ENCODE measurements around the gene IL10RB. TPM values are rescaled to one million over a fixed set of nuclear protein-coding genes. Genes with fewer than 3 reads are reported as not detected.

The IL10RB gene
- total RNA-seq, 1 donor from 2014 or later: 31.7 TPM

- H3K27me3 ChIP-seq: no peaks in the 10 kb centered on the region
- H3K27ac ChIP-seq: peak overlapping the region; percentile 50
- H3K4me1 ChIP-seq: peaks cover 16% of the 10 kb centered on the region
- peaks cover 0 to 7% of the 10 kb centered on the region in 2 donors for H3K36me3 ChIP-seq
- no peak overlapping the region for H3K4me3 ChIP-seq
- TF ChIP-seq POLR2AphosphoS5 (IDR thresholded peaks at IDR 0.05; ENCODE audit: insufficient read depth in 1 of 2, low read depth in 1 of 2): no peak
- TF ChIP-seq POLR2A (IDR thresholded peaks at IDR 0.05): no peak
- no peak for TF ChIP-seq CTCF (IDR thresholded peaks at IDR 0.05)
- intact Hi-C loops (cut with DNase I): no loop called here
- DNase-seq (ENCODE audit: extremely low spot score in 2 of 2): no peak
- H3K9me3 ChIP-seq: no peaks in the 10 kb centered on the region
Measured at GRCh38 chr21:33300701-33301631, 34.8 kb downstream of the IL10RB start.

- Histone ChIP-seq H3K36me3 (peaks cover 0 to under 1% of the 10 kb centered on the region in 2 donors), H3K4me3 (no peak overlapping the region), H3K4me1 (peaks cover 16% of the 10 kb centered on the region), H3K27ac (peak overlapping the region; percentile 50), H3K27me3 (no peaks in the 10 kb centered on the region), H3K9me3 (no peaks in the 10 kb centered on the region)
- DNase-seq (ENCODE audit: extremely low spot score in 2 of 2): no peak
- no peak for TF ChIP-seq POLR2AphosphoS5 (IDR thresholded peaks at IDR 0.05; ENCODE audit: insufficient read depth in 1 of 2, low read depth in 1 of 2)
- no peak for TF ChIP-seq POLR2A (IDR thresholded peaks at IDR 0.05)
- no peak for TF ChIP-seq CTCF (IDR thresholded peaks at IDR 0.05)
- intact Hi-C loops (cut with DNase I): no loop called here
Measured at GRCh38 chr21:33301632-33302002, 35.5 kb downstream of the IL10RB start.

GRCh38 chr21:33302055-33302454 is 35.9 kb downstream of the IL10RB start:
- Histone ChIP-seq H3K36me3 (no peaks in the 10 kb centered on the region), H3K9me3 (no peaks in the 10 kb centered on the region), H3K27ac (no peak overlapping the region), H3K27me3 (no peaks in the 10 kb centered on the region), H3K4me1 (peaks cover 16% of the 10 kb centered on the region), H3K4me3 (no peak overlapping the region)
- TF ChIP-seq POLR2AphosphoS5 (IDR thresholded peaks at IDR 0.05; ENCODE audit: insufficient read depth in 1 of 2, low read depth in 1 of 2) (no peak), CTCF (IDR thresholded peaks at IDR 0.05) (no peak), POLR2A (IDR thresholded peaks at IDR 0.05) (no peak)
- DNase-seq (ENCODE audit: extremely low spot score in 2 of 2): no peak
- intact Hi-C loops (cut with DNase I): no loop called here

GRCh38 chr21:33302796-33303195 is 36.6 kb downstream of the IL10RB start:
- peaks cover 16% of the 10 kb centered on the region for H3K4me1 ChIP-seq
- H3K9me3 ChIP-seq: no peaks in the 10 kb centered on the region
- H3K27ac ChIP-seq: no peak overlapping the region
- H3K27me3 ChIP-seq: no peaks in the 10 kb centered on the region
- no peak for TF ChIP-seq CTCF (IDR thresholded peaks at IDR 0.05)
- TF ChIP-seq POLR2AphosphoS5 (IDR thresholded peaks at IDR 0.05; ENCODE audit: insufficient read depth in 1 of 2, low read depth in 1 of 2): no peak
- TF ChIP-seq POLR2A (IDR thresholded peaks at IDR 0.05): no peak
- intact Hi-C loops (cut with DNase I): no loop called here
- H3K4me3 ChIP-seq: no peak overlapping the region
- H3K36me3 ChIP-seq: no peaks in the 10 kb centered on the region
- DNase-seq (ENCODE audit: extremely low spot score in 2 of 2): no peak

GRCh38 chr21:33305344-33305671 is 39.1 kb downstream of the IL10RB start:
- H3K9me3 ChIP-seq: no peaks in the 10 kb centered on the region
- H3K36me3 ChIP-seq: no peaks in the 10 kb centered on the region
- no peaks in the 10 kb centered on the region for H3K27me3 ChIP-seq
- TF ChIP-seq POLR2AphosphoS5 (IDR thresholded peaks at IDR 0.05; ENCODE audit: insufficient read depth in 1 of 2, low read depth in 1 of 2): no peak
- no peak for TF ChIP-seq CTCF (IDR thresholded peaks at IDR 0.05)
- TF ChIP-seq POLR2A (IDR thresholded peaks at IDR 0.05): no peak
- no peak for DNase-seq (ENCODE audit: extremely low spot score in 2 of 2)
- peaks cover 5% of the 10 kb centered on the region for H3K4me1 ChIP-seq
- H3K4me3 ChIP-seq: no peak overlapping the region
- intact Hi-C loops (cut with DNase I): no loop called here
- H3K27ac ChIP-seq: no peak overlapping the region

Measured in vagina (tissue), 2 donors.